Ovary (tissue), 9 donors: ENCODE data around the gene WFIKKN2. TPM values are rescaled to one million over a fixed set of nuclear protein-coding genes. Genes with fewer than 3 reads are reported as not detected.

ENCODE experiments used
- DNase-seq, 5 donors: peaks; one replicate each; pipeline ENCODE4 v3.0.0-alpha.2; 2019 to 2020
- H3K27ac ChIP-seq, 2 donors: fragments of 200-600 bp; one replicate each; pipeline versions ENCODE4 v1.5.1 to v1.8.0; 2019 to 2022
- H3K27me3 ChIP-seq: fragments of 200-600 bp; one replicate; pipeline ENCODE4 v1.8.0; 2022
- H3K36me3 ChIP-seq: fragments of 200-600 bp; sonication (generic); one replicate; pipeline ENCODE4 v1.5.1; 2019
- H3K4me1 ChIP-seq: one replicate; pipeline ENCODE4 v1.8.1; 2013; ENCODE audit warnings: mild to moderate bottlenecking, moderate library complexity; ENCODE audit not compliant: insufficient read depth
- H3K4me3 ChIP-seq: fragments of 200-600 bp; sonication (generic); one replicate; pipeline ENCODE4 v1.5.1; 2017
- H3K9me3 ChIP-seq, 2 donors: fragments of 200-600 bp in 1 of 2; sonication (generic) in 1 of 2; one replicate each; pipeline versions ENCODE4 v1.5.1 to v1.8.1; 2013 to 2019; ENCODE audit warnings: mild to moderate bottlenecking in 1 of 2, moderate library complexity in 1 of 2
- CTCF ChIP-seq, 3 donors: fragments of 450-650 bp in 2 of 3; fragments of 200-600 bp in 1 of 3; IDR thresholded peaks; one replicate each; pipeline versions ENCODE4 v1.5.1 to v1.8.0; 2016 to 2022; ENCODE audit warnings: antibody characterized with exemption in 3 of 3, mild to moderate bottlenecking in 1 of 3
- EP300 ChIP-seq: sonication (generic); formaldehyde crosslinking; IDR thresholded peaks from one replicate; pipeline ENCODE4 v1.6.1; 2017; ENCODE audit warnings: antibody characterized with exemption
- POLR2A ChIP-seq: fragments of 450-650 bp; IDR thresholded peaks from one replicate; pipeline ENCODE4 v1.6.1; 2017; ENCODE audit warnings: antibody characterized with exemption, mild to moderate bottlenecking, moderate library complexity
- WGBS, 3 donors: extraction: QIAGEN DNeasy Blood & Tissue Kit in 1 of 3; methylation state at CpG; one replicate each; pipeline versions ENCODE4 v1.1.5 to v1.1.7; 2013 to 2017; 5-methylcytosine and 5-hydroxymethylcytosine counted together
- intact Hi-C, 4 donors: fragments of 100-400 bp; cut with DNase I; formaldehyde crosslinking; loops; one replicate each; pipeline versions ENCODE4 v1.11.0 to v1.15.1; 2022 to 2023
- polyA plus RNA-seq, 2 donors: library from polyadenylated mRNA; stranded (reverse); fragments of 200-250 nt in 1 of 2; fragments of 350-450 nt in 1 of 2; fragmentation: Illumina TruSeq in 1 of 2; extraction: RNeasy Lipid Tissue Mini Kit (QIAGEN cat#74804) in 1 of 2; gene quantifications; one replicate each; pipeline ENCODE4 v1.2.3, GENCODE V29; 2013 to 2014
- total RNA-seq, 7 donors: library from RNA; depleted of rRNA in 2 of 7; stranded (reverse); fragments of >200 nt in 2 of 7; fragmentation: NEBNext Ultra II Directional in 3 of 7; extraction: Animal tissue kit (Norgen Biotek cat#: 25700) in 3 of 7; gene quantifications; one replicate each; pipeline versions ENCODE4 v1.1.0 to v1.2.4, GENCODE V29; 2016 to 2023
- donor health status: DM: no; HTN: no; CAD: no; lungs with moderate emphysema.
- donor health status: DM: no; HTN: no; CAD: no.
- donor health status: Bipolar disorder and iron deficiency.
- donor health status: DM: yes; HTN: yes; CAD: no.
- donor health status: DM: no; HTN: no; CAD: no.
- donor health status: DM: yes; HTN: yes; CAD: no.

Gene WFIKKN2
- total and polyA plus RNA-seq, 9 donors: 20.9 to 178 (median 91.3) TPM

GRCh38 chr17:50830994-50831393, 4.4 kb upstream of the WFIKKN2 start:
- Histone ChIP-seq H3K4me3 (no peak overlapping the region), H3K9me3 (no peaks in the 10 kb centered on the region), H3K27me3 (no peaks in the 10 kb centered on the region), H3K4me1 (peaks cover 23% of the 10 kb centered on the region), H3K36me3 (no peaks in the 10 kb centered on the region), H3K27ac (peak overlapping the region in 1 of 2 donors; percentile 92)
- TF ChIP-seq EP300 (no peak), CTCF (IDR thresholded peaks at IDR 0.05) (no peak)
- DNase-seq: peak in 3 of 5 donors; percentile 45 to 56 (median 46)
- intact Hi-C loops: loop anchor here in 2 of 4 donors (5.0 to 10.0 kb wide), 2 partner anchors 284 to 286 kb away; partner anchors contain the start of gene SPATA20 (in 2 of the 2)
- WGBS, 3 donors: 62 to 63% (median 62%) methylated on average over 12 of the region's 12 CpGs

- Histone ChIP-seq H3K4me1 (peaks cover 24% of the 10 kb centered on the region), H3K36me3 (no peaks in the 10 kb centered on the region), H3K27me3 (no peaks in the 10 kb centered on the region), H3K27ac (peak overlapping the region in 1 of 2 donors; percentile 92), H3K9me3 (no peaks in the 10 kb centered on the region), H3K4me3 (no peak overlapping the region)
- intact Hi-C loops: loop anchor here in 2 of 4 donors (5.0 to 10.0 kb wide), 2 partner anchors 284 to 287 kb away; partner anchors contain the start of gene SPATA20 (in 2 of the 2)
- TF ChIP-seq CTCF (IDR thresholded peaks at IDR 0.05) (no peak), POLR2A (no peak), EP300 (no peak)
- peak; percentile 72 to 87 (median 79) for DNase-seq
- WGBS, 3 donors: 32 to 38% (median 36%) methylated on average over 10 to 11 of the region's 11 CpGs
Observed at GRCh38 chr17:50831471-50831928, 3.9 kb upstream of the WFIKKN2 start.

GRCh38 chr17:50832267-50832863, 3.0 kb upstream of the WFIKKN2 start:
- Histone ChIP-seq H3K27me3 (no peaks in the 10 kb centered on the region), H3K4me3 (no peak overlapping the region), H3K9me3 (no peaks in the 10 kb centered on the region), H3K27ac (peak overlapping the region; percentile 73 to 92), H3K36me3 (no peaks in the 10 kb centered on the region), H3K4me1 (peaks cover 24% of the 10 kb centered on the region)
- DNase-seq: peak in 2 of 5 donors; percentile 19 to 43
- WGBS, 3 donors: 78 to 90% (median 85%) methylated on average over 11 to 12 of the region's 12 CpGs
- intact Hi-C loops: loop anchor here in 2 of 4 donors (5.0 to 10.0 kb wide), 2 partner anchors 285 to 288 kb away; partner anchors contain the start of gene SPATA20 (in 2 of the 2)
- TF ChIP-seq CTCF (IDR thresholded peaks at IDR 0.05) (no peak), POLR2A (no peak), EP300 (no peak)

- DNase-seq: peak in 2 of 5 donors; percentile 22 to 40
- Histone ChIP-seq H3K4me1 (peaks cover 24% of the 10 kb centered on the region), H3K36me3 (no peaks in the 10 kb centered on the region), H3K27me3 (no peaks in the 10 kb centered on the region), H3K9me3 (no peaks in the 10 kb centered on the region), H3K4me3 (no peak overlapping the region), H3K27ac (peak overlapping the region; percentile 73 to 92)
- 49 to 54% (median 52%) methylated on average over 13 of the region's 13 CpGs for WGBS, 3 donors
- no peak for TF ChIP-seq POLR2A
- no peak for TF ChIP-seq EP300
- intact Hi-C loops: loop anchor here in 2 of 4 donors (5.0 to 10.0 kb wide), 2 partner anchors 286 to 288 kb away; partner anchors contain the start of gene SPATA20 (in 2 of the 2)
Observed at GRCh38 chr17:50832864-50833381, 2.5 kb upstream of the WFIKKN2 start.
